GM10248 (cell line): Measurements from ENCODE around the gene NHLRC2.

Experiments
- CTCF ChIA-PET: fragments of 300-600 bp; sonication (Branson Sonifier 250); formaldehyde crosslinking; extraction: SDS; loops from one replicate; lab custom pipeline; 2021; ENCODE audit warnings: antibody characterized with exemption; lab: Yijun Ruan, JAX
- POLR2A ChIA-PET: fragments of 350-650 bp; sonication (Branson Sonifier 250); formaldehyde crosslinking; extraction: SDS; loops from one replicate; lab custom pipeline; 2020; ENCODE audit warnings: antibody characterized with exemption; lab: Yijun Ruan, JAX
- DNase-seq: peaks from one replicate; pipeline ENCODE4 v3.0.0; 2012; ENCODE audit errors: extremely low spot score
- CTCF ChIP-seq: IDR thresholded peaks from 2 replicates; pipeline ENCODE4 v1.5.1; 2012; ENCODE audit warnings: mild to moderate bottlenecking, low read depth; ENCODE audit errors: extremely low read depth, missing control alignments, control extremely low read depth

The NHLRC2 gene

DNA sequence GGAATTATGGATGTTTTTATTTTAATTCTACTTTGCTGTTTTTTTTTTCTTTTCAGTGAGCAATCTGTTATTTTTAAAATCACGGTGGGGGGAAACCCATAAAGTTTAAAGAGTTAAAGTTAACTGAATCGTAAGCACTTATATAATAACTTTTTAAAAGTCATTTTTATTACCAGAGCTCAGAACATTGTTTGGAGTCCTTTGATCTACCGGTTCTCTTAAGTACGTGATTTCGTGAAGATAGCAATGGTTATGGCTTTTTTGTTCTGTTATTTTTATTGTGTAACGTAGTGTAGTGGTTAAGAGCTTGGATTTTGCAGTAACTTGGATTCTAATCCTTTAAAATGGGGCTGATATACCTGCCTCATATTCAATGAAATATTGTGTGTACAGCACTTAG, 57.4 kb downstream of the NHLRC2 start:
- no peak for DNase-seq
- POLR2A ChIA-PET = no interaction called here
- no peak for TF ChIP-seq CTCF
- CTCF ChIA-PET = interaction anchor here (1.3 to 1.5 kb wide), 3 partner anchors 10 to 113 kb away, joined by 3 to 5 read pairs (median 4); no protein-coding TSS in a partner anchor

- POLR2A ChIA-PET = no interaction called here
- CTCF ChIA-PET = interaction anchor here (1.4 to 1.5 kb wide), 2 partner anchors 9 to 113 kb away, joined by 4 to 5 read pairs; no protein-coding TSS in a partner anchor
- DNase-seq = no peak
- no peak for TF ChIP-seq CTCF
These were observed 58.1 kb downstream of the NHLRC2 start for GRCh38 chr10:113912582-113912981.

- ChIA-PET POLR2A (no interaction called here), CTCF (no interaction called here)
These were observed 60.5 kb downstream of the NHLRC2 start for GRCh38 chr10:113914956-113915355.

GRCh38 chr10:113915540-113915939, 61.1 kb downstream of the NHLRC2 start:
- POLR2A ChIA-PET = no interaction called here
- CTCF ChIA-PET = no interaction called here
- no peak for DNase-seq
- TF ChIP-seq CTCF = no peak

More at GRCh38 chr10:113914956-113915355, 60.5 kb downstream of the NHLRC2 start:
- DNase-seq = no peak
- no peak for TF ChIP-seq CTCF

GRCh38 chr10:113916053-113916452, 61.6 kb downstream of the NHLRC2 start:
- CTCF ChIA-PET = interaction anchor here (2.2 kb wide), 1 partner anchor 10 kb away, joined by 4 read pairs; no protein-coding TSS in a partner anchor
- POLR2A ChIA-PET = no interaction called here

DNA sequence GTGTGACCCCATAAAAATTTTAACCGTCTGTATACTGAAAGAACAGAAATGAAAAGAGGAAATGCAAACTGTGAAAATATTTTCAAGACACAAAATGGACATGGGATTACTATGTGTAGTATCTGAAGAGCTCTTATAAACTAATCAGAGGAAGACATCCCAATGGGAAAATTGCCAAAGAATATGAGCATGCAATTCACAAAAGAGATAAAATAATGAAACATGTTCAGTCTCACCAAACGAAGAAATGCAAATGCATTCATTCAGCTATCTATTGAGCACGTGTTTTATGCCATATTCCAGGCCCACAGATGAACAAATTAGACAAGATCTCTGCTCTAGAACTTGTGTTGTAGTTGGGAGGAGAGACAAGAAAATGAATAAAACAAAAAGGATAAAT, 63.2 kb downstream of the NHLRC2 start:
- TF ChIP-seq CTCF = no peak
- no peak for DNase-seq
- CTCF ChIA-PET = interaction anchor here (1.1 to 2.2 kb wide), 3 partner anchors 8 to 15 kb away, joined by 3 to 4 read pairs (median 4); no protein-coding TSS in a partner anchor

More at GRCh38 chr10:113916053-113916452, 61.6 kb downstream of the NHLRC2 start:
- no peak for DNase-seq
- no peak for TF ChIP-seq CTCF

More for the DNA sequence above, 63.2 kb downstream of the NHLRC2 start:
- POLR2A ChIA-PET = no interaction called here
